GM18907 (cell line): ENCODE data around the gene ASTN2.
"Not testable (repeated sequence)": the region's sequence is repeated elsewhere in the genome, so short reads cannot be mapped to it uniquely, and the experiment has no call there.

ENCODE experiments used
- ATAC-seq: cut with Tn5 transposase; IDR thresholded peaks from one replicate; pipeline ENCODE4 v1.9.1; 2021; ENCODE audit warnings: mild to moderate bottlenecking, moderate library complexity; ENCODE audit not compliant: unreplicated experiment

ASTN2 gene

DNA sequence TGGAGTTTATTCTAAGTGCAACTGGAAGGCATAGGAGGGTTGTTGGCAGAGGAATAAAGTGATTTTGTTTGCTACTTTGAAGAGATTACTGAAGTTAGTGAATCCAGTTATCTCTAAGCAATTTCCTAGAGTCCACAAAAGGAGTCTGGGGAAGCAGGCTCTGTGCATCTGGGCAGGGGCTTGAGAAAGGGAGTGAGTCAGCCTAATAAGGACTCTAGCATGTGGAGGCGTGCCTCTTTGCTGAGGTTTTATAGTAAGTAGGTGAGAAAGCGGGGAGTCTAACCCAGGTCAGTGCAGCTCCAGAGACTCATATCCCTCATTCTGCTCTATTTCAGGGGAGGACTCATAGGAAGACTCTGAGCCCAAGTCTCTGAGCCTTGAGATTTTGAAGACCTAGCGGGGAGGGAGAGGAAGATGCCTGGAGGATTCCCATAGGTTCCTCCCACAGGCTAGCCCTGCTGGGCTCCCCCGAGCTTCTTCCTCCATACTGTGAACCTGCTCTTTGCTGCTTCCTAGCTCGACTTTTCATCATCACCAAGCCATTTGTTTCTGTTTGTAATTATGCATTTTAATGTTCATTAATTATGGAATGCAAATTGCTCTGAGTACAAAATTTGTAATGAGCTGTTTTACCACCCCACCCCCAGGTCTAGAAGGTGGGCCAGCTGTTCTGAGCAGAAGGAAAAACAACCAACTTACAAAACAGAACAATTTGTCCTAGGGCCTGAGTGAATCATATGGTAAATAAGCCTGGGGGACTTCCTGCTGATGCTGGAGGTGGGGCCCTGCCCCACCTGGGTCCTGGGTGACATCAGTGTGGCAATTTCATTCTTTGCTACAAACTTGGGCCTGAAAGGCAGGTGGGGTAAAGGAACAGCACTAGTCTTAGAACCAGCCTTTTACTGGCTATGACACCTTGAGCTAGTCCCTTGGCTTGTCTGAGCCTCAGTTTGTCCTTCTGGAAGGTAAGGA lies 577.6 kb downstream of the ASTN2 start:
- no peak for ATAC-seq

DNA sequence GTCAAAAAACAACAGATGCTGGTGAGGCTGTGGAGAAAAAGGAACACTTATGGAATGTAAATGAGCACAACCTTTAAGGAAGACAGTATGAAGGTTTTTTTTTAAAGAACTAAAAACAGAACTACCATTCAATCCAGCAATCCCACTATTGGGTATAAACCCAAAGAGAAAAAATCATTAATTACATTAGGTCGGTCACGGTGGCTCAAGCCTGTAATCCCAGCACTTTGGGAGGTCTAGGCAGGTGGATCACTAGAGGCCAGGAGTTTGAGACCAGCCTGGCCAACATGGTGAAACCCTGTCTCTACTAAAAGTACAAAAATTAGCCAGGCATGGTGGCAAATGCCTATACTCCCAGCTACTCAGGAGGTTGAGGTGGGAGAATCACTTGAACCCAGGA lies 584.5 kb downstream of the ASTN2 start:
- ATAC-seq, result not testable (repeated sequence)

DNA sequence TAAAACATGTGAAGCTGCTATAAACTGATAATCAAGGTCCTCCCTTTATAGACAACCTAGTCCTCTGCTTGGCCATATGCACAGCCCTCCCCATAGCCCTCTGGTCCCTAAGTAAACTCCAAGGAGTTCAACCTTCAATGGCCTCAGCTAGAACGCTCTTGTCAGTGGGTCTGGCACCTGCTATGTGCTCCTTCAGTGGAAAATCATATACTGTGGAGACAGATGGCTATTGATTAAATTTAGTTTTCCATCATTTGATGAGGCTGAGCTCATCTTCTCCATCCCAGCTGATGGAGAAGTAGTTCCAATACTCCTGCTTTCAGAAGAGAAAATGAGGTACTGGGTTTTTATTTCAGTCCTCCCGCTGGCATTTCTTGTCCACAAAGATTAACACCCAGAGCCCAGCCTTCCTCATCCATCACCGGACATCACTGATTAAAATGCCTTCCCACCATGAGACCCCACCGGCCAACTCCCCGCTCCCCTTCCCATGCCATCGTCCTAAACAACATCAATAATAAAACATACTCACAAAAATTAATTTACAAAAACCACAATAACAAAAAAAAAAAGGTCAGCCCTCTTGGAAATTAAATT lies 593.1 kb downstream of the ASTN2 start:
- no peak for ATAC-seq

DNA sequence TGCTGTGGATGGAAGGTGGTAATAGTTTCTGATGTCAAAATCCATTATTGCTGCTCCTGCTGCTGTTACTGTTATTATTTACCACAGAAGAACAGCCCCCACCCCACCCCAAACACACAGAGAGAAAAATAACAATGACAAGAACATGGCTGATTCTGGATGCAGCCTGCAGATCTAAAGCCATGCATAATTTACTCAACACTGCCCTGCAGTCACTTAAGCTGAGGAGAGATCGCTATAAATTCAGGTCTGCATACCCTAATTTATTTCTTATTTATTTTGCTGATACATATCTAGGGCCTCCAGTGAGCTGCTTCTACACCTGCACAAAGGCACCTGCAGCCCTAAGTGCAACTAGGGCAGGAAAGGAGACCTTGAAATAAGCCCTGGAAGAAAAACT lies 595.7 kb downstream of the ASTN2 start:
- no peak for ATAC-seq

DNA sequence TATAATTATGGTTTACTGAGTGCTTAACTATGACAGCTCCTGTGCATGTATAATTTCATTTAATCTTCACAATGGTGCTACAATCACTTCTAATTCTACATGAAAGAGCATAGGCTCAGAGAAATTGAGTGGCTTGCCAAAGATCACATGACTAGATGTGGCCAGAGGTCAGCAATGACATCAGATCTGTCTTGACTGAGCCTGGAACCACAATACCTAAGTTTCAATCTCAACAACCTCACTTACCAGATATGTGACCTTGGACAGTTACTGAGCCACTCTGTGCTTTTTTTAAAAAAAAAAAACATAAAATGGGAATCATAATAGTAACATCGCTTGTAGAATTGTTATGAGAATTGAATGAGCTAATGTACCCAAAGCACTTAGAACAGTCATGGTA lies 597.1 kb downstream of the ASTN2 start:
- ATAC-seq, result no peak

DNA sequence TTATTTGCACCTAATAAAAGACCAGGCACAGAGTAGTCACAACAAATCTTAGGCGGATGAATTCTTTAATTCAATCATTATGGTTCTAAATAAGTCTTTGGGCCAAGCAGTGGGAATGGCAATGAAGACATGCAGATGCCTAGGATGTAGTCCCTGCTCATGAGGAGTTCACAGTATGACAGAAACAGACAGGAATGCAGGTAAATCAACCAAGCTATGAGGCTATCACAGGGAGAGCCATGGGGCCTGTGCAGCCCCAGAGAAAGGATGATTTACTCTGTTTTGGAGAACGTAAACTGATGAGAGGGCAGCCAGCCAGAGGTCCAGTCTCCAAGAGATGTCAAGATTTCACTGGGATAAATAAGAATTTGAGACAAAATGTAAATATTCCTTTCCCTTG lies 598.4 kb downstream of the ASTN2 start:
- ATAC-seq, result no peak

DNA sequence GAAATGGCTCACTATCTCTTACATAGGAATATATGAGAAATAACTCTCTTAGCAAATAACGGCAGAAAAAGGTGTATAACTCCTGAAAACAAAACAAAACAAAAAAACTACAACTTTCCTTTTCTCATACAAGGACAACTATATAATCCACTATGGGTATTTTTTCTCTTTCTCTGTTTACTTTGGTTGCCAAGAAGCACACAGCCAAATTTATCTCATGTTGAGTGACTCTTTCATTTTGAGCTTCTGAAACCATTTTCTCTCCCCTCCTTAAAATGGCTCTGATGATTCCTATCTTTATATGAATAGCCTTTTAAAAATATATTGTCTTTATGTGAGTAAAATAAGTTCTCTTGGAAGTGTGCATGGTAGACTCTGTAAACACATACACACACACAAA lies 599.0 kb downstream of the ASTN2 start:
- ATAC-seq, result no peak

DNA sequence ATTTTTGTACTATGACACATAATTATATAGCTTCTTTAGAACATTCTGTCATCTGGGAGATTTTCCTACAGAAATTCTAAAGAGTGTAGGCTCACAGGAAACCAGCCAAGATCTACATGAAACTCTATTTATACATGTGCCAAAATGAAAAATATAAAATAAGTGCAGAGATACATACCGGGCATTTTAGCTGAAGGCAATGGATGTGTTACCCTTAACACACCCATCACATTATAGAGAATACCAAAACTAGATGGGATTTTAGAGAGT lies 601.9 kb downstream of the ASTN2 start:
- no peak for ATAC-seq

DNA sequence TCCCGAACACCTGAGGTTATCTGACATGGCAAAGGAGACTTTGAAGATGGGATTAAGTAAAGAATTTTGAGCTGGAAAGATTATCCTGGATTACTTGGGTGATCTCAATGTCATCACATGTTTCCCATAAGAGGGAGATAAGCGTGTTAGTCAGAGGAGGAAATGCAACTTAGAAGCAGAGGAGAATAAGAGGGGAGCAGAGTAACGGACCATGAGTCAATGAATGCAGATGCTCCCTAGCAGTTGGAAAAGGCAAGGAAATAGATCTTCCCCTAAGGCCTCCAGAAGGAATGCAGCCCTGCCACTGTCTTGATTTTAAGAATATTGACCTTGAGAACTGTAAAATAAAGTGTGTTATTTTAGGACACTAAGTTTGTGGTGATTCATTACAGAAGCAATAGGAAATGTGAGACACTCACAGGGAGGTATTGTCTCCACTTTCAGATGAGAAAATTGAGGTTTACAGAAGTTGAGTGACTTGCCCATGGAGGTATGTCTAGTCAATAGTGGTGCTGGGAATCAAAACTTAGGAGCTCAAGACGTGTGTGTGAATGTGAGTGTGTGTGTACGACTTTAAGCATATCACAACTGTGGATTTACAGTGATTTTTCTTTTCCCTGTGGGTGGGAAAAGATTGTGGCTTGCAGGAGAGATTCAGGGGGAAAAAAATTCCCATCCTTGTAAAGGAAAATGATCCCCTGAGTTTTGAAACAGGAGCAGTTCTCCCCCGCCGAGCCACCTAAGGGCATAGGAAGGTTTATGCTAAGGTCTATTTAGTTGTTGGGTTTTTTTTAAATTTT lies 602.4 kb downstream of the ASTN2 start:
- no peak for ATAC-seq

DNA sequence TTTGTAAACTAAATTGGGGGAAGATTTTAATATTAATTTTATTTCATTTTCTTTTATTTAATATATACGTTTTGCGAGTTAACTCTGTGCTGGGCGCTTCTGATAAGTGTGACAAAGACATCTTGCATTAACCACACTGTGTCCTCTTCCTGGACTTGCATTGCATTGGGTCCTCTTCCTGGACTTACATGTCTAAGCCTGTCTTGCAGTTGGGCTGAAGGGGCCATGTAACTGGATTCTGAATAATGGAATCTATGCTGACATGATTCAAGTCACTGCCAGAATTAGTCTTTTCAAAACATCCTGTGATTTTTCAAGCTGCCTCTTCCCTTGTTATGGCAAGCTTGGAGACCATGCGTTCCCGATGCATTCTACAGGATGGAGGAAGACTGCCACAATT lies 605.2 kb downstream of the ASTN2 start:
- ATAC-seq, result no peak

DNA sequence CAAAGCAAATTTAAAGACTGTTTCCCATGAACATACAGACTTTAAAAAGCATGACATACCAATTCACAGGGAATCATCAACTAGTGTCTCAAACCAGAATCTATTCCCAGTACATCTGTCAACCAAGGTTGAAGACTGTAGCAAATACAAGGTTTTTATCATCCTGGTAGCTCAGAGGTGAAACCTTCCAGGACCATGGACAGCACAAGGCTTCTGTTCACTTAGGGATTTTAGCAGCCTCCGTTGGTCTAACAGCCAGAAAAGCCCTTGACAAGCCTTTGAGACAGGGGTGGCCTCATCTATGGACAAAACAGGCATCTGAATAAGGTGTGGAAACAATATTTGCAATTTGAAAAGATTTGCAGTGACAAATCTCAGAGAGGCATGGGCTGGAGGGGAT lies 608.8 kb downstream of the ASTN2 start:
- no peak for ATAC-seq

DNA sequence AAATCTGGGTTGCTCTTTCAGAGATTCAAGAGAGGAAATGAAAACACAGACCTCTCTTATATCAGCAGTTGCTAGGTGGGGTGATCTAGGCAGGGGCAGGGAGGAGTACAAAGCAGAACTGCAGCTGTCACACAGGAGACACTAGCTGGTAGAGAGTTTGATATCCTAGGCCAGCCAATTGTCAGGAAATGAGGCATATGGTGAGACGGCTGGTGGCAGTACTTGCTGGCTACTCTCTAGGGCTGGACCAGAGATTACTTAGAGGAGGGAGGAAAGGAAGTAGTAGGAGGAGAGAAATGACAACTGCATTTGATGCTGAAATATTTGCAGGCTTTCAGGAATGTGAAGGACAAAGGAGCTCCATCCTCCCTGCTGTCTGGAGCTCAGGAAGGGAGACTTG lies 614.0 kb downstream of the ASTN2 start:
- no peak for ATAC-seq

DNA sequence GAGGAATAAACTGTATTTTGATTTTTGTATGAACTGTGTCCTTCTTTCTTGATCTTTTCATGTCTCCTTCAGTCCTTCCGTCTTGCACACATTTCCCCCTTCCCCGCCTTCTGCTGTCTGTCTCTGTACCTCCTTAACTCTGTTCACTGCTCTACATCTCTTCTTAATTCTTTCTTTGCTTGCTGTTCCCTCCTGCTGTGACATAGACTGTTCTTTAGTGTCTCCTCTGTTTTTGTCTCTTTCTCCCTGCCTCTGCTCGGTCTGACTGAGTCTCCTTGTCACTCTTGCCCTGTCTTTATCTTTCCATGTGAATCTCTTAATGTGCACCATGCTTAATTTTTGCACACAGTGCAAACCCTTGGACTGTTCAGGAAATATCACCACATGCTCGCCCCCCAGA lies 614.8 kb downstream of the ASTN2 start:
- ATAC-seq, result no peak

DNA sequence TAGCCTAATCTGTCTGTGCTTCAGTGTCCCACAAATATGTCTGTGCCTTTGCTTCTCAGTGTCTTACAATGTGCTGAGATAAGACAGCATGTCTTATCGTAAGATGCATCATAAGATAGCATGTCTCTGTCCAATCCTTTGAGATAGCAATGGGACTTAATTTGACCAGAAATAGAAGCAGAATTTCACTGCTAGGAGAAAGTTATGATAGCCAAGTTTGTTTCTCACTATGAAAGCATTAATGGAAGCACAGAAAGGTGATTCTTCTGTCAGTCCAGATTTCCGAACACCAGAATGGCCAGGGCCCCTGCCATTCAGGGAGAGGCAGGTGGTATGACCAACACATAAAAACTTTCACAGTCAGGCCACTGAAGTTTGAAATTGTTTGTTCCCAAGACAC lies 616.3 kb downstream of the ASTN2 start:
- ATAC-seq, result no peak

DNA sequence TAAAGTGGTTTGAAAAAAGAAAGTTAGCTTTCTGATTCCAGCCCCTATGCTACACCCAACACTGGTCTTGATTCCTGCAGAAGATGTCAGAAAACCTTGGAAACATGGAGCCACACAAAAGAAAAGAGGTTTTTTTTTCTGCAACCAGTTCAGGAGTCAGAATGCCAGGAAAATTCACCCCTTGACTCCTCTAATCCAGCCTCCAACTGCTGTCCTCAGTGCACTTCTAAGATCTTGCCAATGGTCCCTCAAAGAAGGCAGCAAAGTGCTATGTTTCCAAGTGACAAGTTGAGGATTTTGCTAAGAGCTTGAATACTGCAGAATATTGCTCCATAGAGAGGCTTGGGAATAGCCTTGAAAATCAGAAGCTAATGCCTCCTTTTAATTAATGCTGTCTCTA lies 617.6 kb downstream of the ASTN2 start:
- no peak for ATAC-seq

DNA sequence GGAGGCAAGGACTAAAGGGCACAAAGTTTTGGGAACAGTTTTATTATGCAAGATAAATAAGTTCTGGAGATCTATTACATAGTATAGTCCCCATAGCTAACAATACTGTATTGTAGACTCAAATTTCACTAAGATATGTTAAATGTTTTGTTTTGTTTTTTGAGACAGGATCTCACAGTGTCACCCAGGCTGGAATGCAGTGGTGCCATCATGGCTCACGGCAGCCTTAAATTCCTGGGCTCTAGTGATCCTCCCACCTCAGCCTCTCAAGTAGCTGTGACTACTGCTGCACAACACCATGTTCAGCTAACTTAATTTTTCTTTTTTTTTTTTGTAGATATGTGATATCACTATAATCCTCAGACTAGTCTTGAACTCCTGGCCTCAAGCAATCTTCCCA lies 618.2 kb downstream of the ASTN2 start:
- no peak for ATAC-seq

DNA sequence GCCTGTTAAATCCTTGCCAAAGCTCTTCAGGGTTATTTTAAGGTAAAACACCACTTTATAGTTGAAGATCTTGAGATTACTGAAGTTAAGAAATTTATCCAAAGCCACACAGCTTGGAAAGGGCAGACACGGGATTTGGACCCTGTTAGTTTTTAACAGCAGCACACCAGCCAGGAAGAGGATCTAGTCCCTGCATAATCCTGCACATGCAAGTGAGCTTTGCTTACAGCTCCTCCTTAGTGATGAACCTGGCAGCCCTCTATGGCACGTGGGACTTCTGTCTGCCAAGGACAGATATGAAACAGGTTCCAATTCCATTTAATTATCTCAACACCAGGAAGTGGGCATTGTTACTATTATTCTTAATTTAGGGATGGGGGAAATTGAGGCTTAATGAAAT lies 619.0 kb downstream of the ASTN2 start:
- no peak for ATAC-seq

DNA sequence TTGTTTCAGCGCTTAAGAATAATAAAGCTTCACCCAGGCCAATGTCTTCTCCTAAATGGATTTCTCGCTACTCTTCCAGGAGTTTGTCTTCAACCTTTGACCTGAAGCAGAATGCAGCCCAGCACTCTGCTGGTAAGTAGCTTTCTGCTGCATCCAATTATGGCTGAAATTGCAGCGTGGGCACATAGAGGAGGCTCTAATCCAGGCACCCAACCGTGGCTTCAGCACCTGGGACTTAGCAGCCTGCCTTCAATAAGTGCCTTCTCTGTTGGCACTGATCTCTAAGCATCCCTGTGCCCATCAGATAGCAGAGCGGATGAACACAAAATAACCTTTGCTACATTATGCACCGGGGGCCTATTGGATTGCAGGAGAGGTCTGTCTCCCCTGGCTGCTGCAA lies 622.6 kb downstream of the ASTN2 start:
- ATAC-seq, result no peak

DNA sequence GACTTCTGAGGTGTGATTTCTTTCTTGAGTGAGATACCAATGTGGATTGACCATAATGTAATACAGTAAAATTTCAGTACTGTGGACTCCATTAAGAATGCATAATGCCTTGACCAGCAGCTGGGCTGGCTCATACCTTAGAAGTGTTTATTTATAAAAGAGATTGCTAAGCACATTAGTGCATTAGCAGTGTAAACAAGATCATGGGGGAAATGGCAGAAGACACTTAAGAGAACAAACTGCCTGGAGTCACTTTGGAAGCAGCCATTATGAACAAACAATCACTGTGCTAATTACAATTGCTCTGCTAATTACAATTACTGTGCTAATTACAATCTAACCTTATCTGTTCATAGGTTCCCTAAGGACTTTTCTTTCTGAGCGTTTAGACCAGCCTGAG lies 623.5 kb downstream of the ASTN2 start:
- no peak for ATAC-seq

DNA sequence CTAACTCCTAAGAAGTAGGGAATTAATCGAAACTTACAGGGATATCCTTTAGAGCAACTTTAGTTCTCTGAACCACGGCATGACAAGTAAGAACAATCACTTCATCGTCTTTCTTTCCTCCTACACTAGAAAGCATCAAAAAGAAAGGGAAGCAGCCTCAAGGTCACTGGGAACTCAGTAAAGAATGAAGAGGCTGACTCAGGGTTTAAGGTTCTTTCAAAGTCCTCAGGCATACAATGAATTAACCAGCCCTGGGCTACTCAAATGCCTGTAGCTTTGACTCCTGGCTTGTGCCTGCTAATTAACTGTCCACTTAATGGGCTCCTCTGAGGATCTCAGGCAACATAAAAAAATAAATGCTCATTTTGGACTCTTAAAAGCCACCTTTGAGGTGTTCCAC lies 625.8 kb downstream of the ASTN2 start:
- ATAC-seq, result no peak

DNA sequence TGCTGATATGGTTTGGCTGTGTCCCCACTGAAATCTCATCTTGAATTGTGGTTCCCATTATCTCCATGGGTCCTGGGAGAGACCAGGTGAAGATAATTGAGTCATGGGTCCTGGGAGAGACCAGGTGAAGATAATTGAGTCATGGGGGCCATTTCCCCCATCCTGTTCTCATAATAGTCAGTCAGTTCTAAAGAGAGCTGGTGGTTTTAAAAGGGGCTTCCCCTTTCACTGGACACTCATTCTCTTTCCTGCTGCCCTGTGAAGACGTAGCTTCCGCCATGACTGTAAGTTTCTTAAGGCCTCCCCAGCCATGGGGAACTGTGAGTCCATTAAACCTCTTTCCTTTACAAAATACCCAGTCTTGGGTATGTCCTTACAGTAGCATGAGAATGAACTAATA lies 628.1 kb downstream of the ASTN2 start:
- no peak for ATAC-seq

DNA sequence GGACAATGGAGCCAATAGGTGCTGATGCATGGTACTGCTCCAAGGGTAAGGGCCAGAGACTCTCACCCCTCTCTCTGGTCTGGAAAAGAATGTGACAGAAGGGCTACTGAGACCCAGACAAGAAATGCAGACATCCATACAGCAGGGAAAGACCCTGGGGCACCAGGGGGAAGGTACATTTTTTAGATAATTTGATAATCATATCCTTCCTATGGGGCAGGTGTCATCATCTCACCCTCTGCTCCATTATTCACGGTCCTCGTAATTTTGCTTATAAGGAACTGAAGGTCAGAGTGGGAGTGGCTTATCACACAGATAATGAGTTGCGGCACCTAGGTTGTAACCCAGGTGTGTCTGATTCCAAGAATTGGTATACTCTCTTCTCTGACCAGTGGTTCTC lies 637.7 kb downstream of the ASTN2 start:
- ATAC-seq, result no peak
